DOHH2 (cell line): ENCODE data around the gene RRBP1.

ENCODE experiments used
- EZH2phosphoT487 ChIP-seq: fragments of 200-600 bp; sonication (generic); IDR thresholded peaks from 2 replicates; pipeline ENCODE4 v1.6.1; 2017; ENCODE audit warnings: borderline replicate concordance, mild to moderate bottlenecking, antibody characterized with exemption, low read length, moderate library complexity, mixed read lengths
- TF ChIP-seq, protein P1 (sequence below): fragments of 200-600 bp; sonication (generic); IDR thresholded peaks from one replicate; pipeline ENCODE4 v1.5.1; 2014; ENCODE audit warnings: antibody characterized with exemption, mild to moderate bottlenecking, low read depth, low read length; ENCODE audit not compliant: poor library complexity, severe bottlenecking

DNA sequence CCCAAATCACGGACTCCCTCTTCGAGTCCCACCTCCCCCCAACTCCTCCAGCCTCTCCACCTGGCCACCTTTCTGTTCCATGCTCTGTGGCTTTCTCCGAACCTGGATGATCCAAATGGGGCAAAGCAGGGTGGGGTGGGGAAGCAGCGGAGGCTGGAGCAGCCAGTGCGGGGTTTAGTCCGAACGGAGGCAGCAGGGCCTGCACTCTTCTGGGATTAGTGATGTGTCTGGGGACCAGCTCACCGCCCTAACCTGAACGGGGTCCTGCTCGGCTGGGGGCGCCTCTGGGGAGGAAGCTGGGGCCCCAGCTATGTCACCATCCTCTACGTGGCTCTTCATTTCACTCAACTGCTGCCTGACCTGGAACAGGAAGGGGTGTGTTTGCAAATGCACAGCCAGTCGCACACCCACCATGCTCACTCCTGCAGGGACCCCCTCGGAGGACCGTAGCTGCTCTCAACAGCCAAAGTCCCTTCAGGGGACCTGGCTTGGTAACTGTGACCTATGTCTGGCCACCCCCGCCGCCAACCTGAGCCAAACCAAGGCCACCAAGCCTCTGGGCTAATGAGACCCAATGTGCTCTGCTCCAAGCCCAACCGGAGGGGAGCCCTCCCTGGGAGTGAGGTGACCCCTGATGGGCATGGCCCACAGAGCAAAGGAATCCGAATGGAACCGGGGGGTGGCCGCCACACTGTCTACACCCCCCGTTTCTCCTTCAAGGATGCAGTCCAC, 65.4 kb downstream of the RRBP1 start:
- TF ChIP-seq, protein P1, sequence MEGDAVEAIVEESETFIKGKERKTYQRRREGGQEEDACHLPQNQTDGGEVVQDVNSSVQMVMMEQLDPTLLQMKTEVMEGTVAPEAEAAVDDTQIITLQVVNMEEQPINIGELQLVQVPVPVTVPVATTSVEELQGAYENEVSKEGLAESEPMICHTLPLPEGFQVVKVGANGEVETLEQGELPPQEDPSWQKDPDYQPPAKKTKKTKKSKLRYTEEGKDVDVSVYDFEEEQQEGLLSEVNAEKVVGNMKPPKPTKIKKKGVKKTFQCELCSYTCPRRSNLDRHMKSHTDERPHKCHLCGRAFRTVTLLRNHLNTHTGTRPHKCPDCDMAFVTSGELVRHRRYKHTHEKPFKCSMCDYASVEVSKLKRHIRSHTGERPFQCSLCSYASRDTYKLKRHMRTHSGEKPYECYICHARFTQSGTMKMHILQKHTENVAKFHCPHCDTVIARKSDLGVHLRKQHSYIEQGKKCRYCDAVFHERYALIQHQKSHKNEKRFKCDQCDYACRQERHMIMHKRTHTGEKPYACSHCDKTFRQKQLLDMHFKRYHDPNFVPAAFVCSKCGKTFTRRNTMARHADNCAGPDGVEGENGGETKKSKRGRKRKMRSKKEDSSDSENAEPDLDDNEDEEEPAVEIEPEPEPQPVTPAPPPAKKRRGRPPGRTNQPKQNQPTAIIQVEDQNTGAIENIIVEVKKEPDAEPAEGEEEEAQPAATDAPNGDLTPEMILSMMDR = no peak
- TF ChIP-seq EZH2phosphoT487 = no peak
